Thoracic aorta (tissue), 2 donors: ENCODE data around the gene SLCO2A1. TPM values are rescaled to one million over a fixed set of nuclear protein-coding genes. Genes with fewer than 3 reads are reported as not detected.

Experiments used
- ATAC-seq: fragments of 150-250 bp; one replicate; pipeline ENCODE4 v1.8.0; 2017; ENCODE audit warnings: low read depth; ENCODE audit not compliant: insufficient number of reproducible peaks, low FRiP score
- DNase-seq: peaks from one replicate; pipeline ENCODE4 v3.0.0-alpha.2; 2020; ENCODE audit warnings: low spot score
- H3K27ac ChIP-seq, 2 donors: fragments of 200-600 bp; sonication (generic); 1 replicate in 1 of 2; 2 replicates in 1 of 2; pipeline ENCODE4 v1.5.1; 2016; ENCODE audit warnings: mild to moderate bottlenecking in 2 of 2, moderate library complexity in 2 of 2
- H3K27me3 ChIP-seq: fragments of 200-600 bp; sonication (generic); replicated peaks from 2 replicates; pipeline ENCODE4 v1.6.0; 2016; ENCODE audit warnings: mild to moderate bottlenecking; ENCODE audit not compliant: insufficient read depth
- H3K36me3 ChIP-seq: fragments of 200-600 bp; sonication (generic); one replicate; pipeline ENCODE4 v1.5.1; 2016
- H3K4me1 ChIP-seq, 2 donors: fragments of 200-600 bp; sonication (generic); 1 replicate in 1 of 2; 2 replicates in 1 of 2; pipeline versions ENCODE4 v1.5.1 to v1.6.0; 2016; ENCODE audit warnings: low read depth in 2 of 2, mild to moderate bottlenecking in 1 of 2; ENCODE audit not compliant: control insufficient read depth in 1 of 2
- H3K4me3 ChIP-seq: fragments of 200-600 bp; sonication (generic); 2 replicates; pipeline ENCODE4 v1.5.1; 2016; ENCODE audit warnings: mild to moderate bottlenecking
- H3K9me3 ChIP-seq: fragments of 200-600 bp; sonication (generic); 2 replicates; pipeline ENCODE4 v1.5.1; 2016
- total RNA-seq, 2 donors: library from RNA; depleted of rRNA; stranded (reverse); fragments of >200 nt; gene quantifications; one replicate each; pipeline versions ENCODE4 v1.1.0 to v1.2.3, GENCODE V29; 2016
- TF ChIP-seq, protein P1 (sequence below): fragments of 200-600 bp; sonication (generic); IDR thresholded peaks from one replicate; pipeline ENCODE4 v1.5.1; 2019; ENCODE audit warnings: antibody characterized with exemption

Gene SLCO2A1
- total RNA-seq, 2 donors from 2014 or later: 7.9 to 115 TPM

GRCh38 chr3:134009345-134010000 lies 20.3 kb downstream of the SLCO2A1 start:
- DNase-seq (no peak), ATAC-seq (no peak)
- H3K27me3 ChIP-seq: no peaks in the 10 kb centered on the region
- no peak overlapping the region for H3K4me3 ChIP-seq
- H3K9me3 ChIP-seq: no peaks in the 10 kb centered on the region
- no peak overlapping the region for H3K27ac ChIP-seq
- TF ChIP-seq, protein P1, sequence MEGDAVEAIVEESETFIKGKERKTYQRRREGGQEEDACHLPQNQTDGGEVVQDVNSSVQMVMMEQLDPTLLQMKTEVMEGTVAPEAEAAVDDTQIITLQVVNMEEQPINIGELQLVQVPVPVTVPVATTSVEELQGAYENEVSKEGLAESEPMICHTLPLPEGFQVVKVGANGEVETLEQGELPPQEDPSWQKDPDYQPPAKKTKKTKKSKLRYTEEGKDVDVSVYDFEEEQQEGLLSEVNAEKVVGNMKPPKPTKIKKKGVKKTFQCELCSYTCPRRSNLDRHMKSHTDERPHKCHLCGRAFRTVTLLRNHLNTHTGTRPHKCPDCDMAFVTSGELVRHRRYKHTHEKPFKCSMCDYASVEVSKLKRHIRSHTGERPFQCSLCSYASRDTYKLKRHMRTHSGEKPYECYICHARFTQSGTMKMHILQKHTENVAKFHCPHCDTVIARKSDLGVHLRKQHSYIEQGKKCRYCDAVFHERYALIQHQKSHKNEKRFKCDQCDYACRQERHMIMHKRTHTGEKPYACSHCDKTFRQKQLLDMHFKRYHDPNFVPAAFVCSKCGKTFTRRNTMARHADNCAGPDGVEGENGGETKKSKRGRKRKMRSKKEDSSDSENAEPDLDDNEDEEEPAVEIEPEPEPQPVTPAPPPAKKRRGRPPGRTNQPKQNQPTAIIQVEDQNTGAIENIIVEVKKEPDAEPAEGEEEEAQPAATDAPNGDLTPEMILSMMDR: no peak
- no peaks in the 10 kb centered on the region for H3K4me1 ChIP-seq
- H3K36me3 ChIP-seq: no peaks in the 10 kb centered on the region

- TF ChIP-seq, protein P1: no peak
- DNase-seq (no peak), ATAC-seq (no peak)
- H3K9me3 ChIP-seq: no peaks in the 10 kb centered on the region
- no peaks in the 10 kb centered on the region for H3K27me3 ChIP-seq
- no peaks in the 10 kb centered on the region for H3K36me3 ChIP-seq
- no peaks in the 10 kb centered on the region for H3K4me1 ChIP-seq
- H3K4me3 ChIP-seq: no peak overlapping the region
- no peak overlapping the region for H3K27ac ChIP-seq
Measured at GRCh38 chr3:134008630-134009156, 21.0 kb downstream of the SLCO2A1 start.

- no peaks in the 10 kb centered on the region for H3K9me3 ChIP-seq
- H3K36me3 ChIP-seq: no peaks in the 10 kb centered on the region
- ATAC-seq (no peak), DNase-seq (no peak)
- TF ChIP-seq, protein P1: no peak
- H3K4me1 ChIP-seq: no peaks in the 10 kb centered on the region
- no peaks in the 10 kb centered on the region for H3K27me3 ChIP-seq
- no peak overlapping the region for H3K27ac ChIP-seq
- H3K4me3 ChIP-seq: no peak overlapping the region
Measured at GRCh38 chr3:134007819-134008218, 21.9 kb downstream of the SLCO2A1 start.

DNA sequence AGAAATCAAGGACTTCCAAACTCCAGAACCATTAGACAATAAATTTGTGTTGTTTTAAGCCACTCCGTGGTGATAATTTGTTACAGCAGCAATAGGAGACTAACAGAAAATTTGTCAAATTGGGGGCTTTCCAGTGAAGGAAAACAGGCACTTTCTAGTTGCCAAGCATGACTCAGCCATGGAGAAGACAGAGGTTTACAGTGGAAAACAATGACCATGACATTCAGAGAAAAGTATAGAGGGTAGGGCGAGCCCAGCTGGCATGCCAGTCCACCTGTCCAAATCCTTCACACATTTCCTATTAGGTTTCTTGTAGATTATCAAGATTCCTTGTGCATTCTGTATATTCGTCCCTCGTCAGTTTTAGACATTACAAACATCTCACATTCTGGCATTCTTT lies 24.9 kb downstream of the SLCO2A1 start:
- no peaks in the 10 kb centered on the region for H3K9me3 ChIP-seq
- no peaks in the 10 kb centered on the region for H3K4me1 ChIP-seq
- H3K4me3 ChIP-seq: no peak overlapping the region
- ATAC-seq (no peak), DNase-seq (no peak)
- H3K27me3 ChIP-seq: no peaks in the 10 kb centered on the region
- H3K27ac ChIP-seq: no peak overlapping the region
- TF ChIP-seq, protein P1: no peak
- H3K36me3 ChIP-seq: no peaks in the 10 kb centered on the region

DNA sequence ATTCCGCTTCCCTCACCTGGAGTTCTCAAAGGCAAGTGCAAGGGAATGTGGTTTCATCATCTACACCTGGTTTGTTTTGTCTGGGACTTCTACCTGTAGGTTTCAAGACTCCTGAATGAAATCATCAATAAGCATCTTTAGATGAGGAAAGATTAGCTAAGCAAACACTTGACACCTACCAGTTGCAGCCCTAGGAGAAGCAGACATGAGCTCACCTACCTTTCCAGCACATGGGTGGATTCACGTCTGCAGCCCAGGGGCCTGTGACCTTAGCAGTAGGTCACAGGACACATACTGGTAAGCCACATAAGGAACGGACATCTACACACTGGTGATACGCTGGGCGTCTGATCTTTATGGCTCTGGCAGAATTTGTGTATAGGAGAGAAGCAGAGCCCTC lies 26.7 kb downstream of the SLCO2A1 start:
- Histone ChIP-seq H3K27ac (no peak overlapping the region), H3K4me1 (no peaks in the 10 kb centered on the region), H3K9me3 (no peaks in the 10 kb centered on the region), H3K4me3 (no peak overlapping the region), H3K27me3 (no peaks in the 10 kb centered on the region), H3K36me3 (no peaks in the 10 kb centered on the region)
- ATAC-seq: no peak
- DNase-seq: no peak
- TF ChIP-seq, protein P1: no peak
